Activated effector memory CD4-positive, alpha-beta T cell treated with anti-CD3 and anti-CD28 coated beads, Interleukin-2, amount 50 U/mL, for 16 hours (primary cell): Measurements from ENCODE around the gene YAP1.

ENCODE experiments used
- DNase-seq: peaks from one replicate; pipeline ENCODE4 v3.0.0-alpha.2; 2020

Gene YAP1

GRCh38 chr11:102117472-102118113 lies 7.3 kb downstream of the YAP1 start:
- no peak for DNase-seq

DNA sequence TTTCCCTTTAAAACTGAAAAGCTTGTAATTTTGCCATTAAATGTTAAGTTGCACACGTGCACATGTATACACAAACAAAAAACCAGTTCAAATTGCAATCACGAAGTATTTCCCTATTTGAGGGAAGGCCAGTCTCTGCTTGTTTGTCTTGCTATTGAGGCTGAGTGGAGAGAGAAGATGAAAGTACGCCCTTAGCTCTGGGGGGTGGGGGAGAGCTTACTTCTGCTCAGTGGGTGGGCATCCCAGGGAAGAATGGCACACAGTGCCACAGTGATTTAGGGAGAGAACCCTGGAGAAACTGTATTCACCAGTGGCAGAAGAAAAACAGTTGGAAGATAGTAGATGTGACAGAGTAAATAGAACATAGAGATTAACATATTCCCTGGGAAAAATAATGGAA lies 8.7 kb downstream of the YAP1 start:
- DNase-seq, result no peak

DNA sequence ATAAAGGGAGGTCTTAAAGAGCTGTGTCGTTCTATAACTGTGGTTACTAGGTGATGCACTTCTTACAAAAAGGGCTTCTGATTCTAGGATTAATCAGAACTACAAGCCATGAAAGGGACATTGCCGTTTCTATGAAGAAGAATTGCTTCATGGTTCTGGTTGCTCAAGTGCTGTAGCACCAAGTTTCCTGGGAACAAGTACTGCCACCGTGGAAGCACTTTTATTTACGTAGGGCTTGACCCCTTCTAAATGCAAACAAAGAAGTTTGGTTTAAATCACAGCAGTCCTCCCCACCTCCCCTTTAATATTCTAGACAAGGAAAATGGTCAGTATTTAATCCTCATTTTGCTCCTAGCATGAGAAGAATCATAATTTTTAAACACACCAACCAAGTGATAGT lies 9.8 kb downstream of the YAP1 start:
- DNase-seq, result no peak

DNA sequence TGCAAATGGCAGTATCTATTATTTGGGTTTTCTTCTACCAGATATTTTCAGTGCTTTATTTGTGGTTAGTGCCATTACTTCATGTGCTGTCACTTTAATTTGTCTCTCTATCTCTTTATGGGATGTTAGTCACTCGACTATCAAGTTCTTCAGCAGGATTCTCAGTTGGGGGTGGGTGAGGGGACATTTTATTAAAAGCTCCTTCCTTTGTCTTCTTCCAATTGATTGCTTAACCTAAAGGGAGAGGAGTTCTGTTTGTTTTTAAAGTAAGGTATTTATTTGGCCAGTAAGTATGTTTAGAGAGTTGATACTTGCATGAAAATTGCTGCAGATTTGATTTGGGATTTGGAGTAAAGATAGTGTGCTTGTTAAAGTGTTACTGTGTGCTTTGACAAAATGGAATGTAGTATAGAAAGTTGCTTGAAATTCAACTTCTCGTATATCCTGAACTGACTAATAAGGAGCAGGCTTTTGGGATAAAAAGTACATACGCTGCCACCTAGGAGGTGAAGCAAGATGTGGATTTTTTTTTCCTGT lies 10.3 kb downstream of the YAP1 start:
- DNase-seq, result no peak

- no peak for DNase-seq
Observed at GRCh38 chr11:102121329-102121728, 11.1 kb downstream of the YAP1 start.

- DNase-seq, result no peak
Observed at GRCh38 chr11:102134597-102134996, 24.4 kb downstream of the YAP1 start.

GRCh38 chr11:102135256-102135655 lies 25.0 kb downstream of the YAP1 start:
- no peak for DNase-seq

DNA sequence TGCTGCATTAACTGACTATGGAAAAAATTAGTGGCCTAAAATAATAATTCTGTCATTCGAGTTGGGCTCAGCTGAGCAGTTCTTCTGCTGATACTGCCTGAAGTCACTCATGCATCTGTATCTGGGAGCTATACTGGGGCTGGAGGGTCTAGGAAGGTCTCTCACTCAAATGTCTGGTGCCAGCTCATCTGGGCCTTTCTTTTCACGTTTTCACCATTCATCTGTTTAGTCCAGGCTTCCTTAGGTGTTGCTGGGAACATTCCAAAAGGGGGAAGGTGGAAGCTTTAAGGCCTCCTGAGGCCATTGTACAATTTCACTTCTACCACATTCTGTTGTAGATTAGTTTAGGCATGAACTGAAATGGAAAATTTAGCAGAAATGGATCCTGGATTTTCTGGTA lies 28.0 kb downstream of the YAP1 start:
- DNase-seq, result no peak

GRCh38 chr11:102138670-102139069 lies 28.4 kb downstream of the YAP1 start:
- DNase-seq, result no peak

GRCh38 chr11:102139081-102139498 lies 28.8 kb downstream of the YAP1 start:
- DNase-seq, result no peak

DNA sequence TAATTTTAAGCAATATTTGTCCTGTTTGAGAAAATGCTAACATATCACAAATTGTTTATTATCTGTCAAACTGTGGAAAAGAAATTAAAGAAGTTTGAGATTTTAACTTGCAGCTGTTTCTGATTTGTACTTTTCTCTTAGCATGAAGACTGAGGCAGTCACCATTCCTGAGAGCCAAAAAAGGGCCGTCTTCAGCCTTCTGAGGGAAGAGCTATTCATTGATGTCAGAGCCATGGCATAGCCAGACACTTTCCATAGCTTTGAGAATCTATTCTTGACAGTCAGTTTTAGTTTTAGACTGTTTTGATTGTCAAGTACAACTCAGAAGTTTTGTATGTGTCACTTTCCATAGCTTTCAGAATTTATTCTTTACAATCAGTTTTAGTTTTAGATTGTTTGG lies 32.1 kb downstream of the YAP1 start:
- DNase-seq, result no peak

DNA sequence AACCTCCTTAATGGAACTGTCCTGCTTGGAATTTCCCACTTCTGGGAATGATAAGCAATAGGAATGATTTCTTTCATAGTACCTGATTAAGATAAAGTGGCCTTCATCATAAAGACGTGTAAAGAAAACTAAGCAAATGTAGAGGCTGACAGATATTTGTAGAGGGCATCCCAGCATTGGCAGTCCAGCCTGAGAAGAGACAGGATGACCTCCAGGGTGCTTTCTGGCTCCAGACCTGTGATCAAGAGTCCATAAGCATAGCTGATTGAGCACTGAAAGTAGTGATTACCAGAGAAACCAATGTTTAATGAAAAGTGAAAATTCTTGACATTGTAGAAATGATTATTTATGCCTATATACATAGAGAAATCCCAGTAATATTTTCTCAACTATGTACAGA lies 33.6 kb downstream of the YAP1 start:
- DNase-seq, result no peak

- DNase-seq, result no peak
Observed at GRCh38 chr11:102144357-102145355, 34.4 kb downstream of the YAP1 start.

- DNase-seq, result no peak
Observed at GRCh38 chr11:102147015-102147414, 36.8 kb downstream of the YAP1 start.

DNA sequence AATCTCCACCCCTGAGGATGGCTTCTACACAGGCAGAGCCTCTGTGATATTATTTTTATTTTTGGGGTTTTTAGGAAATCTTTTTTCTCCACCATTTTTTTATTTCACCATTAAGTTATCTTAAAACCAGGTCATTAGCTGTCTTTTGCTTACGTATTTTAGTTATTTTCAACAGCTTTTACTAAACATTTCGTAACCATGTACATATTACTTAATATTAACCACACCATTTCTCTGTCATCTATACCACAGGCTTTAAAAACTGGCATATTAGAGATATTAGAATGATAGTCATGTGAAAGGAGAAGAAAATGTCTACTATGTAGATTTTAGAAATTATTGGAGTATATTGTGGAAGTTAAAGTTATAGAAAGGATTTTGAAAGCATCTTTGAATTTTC lies 37.4 kb downstream of the YAP1 start:
- no peak for DNase-seq

DNA sequence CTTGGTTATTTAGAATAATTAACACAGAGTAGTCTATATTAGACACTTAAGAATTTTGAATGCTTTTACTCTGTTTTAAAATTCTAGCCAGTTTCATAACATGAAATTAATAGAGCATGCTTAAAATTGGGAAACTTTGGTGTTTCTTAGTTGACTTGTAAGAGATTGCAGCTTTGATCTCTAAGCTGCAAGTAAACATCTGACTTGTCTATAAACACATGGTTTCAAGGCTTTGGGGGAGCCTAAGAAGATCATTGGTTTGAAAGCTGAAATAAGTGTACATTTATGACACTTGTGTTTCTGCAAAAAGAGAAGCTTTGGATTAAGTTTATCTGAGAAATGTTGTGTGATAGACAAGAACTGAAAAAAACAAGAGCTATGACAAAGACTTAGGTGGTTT lies 37.8 kb downstream of the YAP1 start:
- DNase-seq, result no peak

DNA sequence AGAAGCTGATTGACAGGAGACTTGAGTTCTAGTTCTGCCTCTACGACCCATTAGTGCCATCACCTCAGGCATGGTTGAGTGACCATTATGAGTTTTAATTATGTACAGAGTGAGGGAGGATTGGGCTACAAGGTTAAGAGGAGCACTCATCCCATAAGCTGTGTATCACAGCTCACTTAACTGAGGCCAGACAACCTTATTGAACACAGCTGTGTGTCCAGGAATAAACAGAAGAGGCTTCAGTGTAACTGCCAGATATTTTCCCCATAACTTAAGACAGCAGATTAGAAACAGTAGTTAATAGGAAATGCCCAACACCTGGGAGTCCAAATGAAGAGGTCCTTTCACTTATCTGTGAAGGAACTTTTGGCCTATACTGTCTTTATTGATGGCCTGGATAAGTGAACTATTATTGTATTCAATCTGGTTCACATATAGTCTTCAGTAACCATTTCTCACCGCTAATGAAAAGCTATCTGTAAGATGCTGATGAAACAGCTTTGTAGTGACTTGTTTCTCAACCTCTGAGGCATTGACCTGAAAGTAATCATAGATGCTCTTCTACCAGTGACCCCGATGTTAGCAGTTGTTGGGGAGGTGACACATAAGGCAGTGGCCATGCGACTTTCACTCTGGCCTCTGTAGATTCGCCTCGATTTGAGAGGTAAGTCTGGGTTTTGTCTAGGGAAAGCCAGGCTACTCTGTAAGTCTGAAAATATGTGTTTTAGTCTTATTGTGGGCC lies 41.7 kb downstream of the YAP1 start:
- DNase-seq, result no peak

GRCh38 chr11:102153082-102153481 lies 42.8 kb downstream of the YAP1 start:
- DNase-seq, result no peak

- no peak for DNase-seq
Observed at GRCh38 chr11:102154806-102155205, 44.6 kb downstream of the YAP1 start.

GRCh38 chr11:102155676-102156075 lies 45.4 kb downstream of the YAP1 start:
- no peak for DNase-seq

GRCh38 chr11:102157219-102157618 lies 47.0 kb downstream of the YAP1 start:
- no peak for DNase-seq

DNA sequence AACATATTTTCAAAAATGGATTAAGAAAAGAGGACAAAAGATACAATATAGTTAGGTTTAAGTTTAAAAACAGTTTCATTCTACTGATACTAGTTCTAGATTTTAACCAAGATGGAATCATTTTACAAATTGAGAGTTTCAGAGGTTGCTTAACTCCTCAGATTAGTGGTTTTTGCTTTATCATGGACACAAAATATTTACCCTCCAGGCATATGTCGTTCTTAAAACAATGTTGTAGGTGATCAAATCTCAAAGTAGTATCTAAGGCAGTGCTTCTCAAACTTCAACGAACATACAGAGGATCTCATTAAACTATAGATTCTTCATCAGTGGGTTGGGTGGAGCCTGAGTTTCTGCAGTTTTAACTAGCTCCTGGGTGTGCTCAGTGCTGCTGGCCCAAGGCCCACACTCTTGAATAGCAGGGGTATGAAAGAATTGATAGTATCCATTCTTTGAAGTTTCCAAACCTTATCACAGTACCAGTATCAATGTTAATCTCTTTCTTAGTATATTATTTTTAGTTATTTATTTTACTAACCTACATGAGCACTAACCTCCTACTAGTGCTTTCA lies 48.0 kb downstream of the YAP1 start:
- DNase-seq, result no peak

DNA sequence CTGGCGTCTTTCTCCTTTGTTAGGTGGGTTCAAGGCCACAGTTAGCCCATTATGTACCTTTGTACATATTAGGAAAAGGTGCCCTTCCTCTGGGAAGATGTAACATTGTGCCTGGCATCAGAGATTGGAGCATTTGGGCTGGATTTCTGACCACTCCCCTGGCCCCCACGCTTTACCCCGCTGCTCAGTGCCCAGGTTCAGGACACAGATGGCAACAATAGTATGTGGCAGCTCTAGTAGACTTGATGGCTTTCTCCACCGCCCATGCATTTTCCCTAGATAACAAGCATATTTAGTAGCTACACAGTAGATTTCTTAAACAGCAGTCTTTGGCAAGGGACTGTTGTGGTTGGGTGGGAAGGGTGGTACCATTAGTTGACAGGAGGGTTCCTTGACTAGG lies 53.1 kb downstream of the YAP1 start:
- no peak for DNase-seq
